Measurements from ENCODE around the gene KMT5C.

KMT5C gene

DNA sequence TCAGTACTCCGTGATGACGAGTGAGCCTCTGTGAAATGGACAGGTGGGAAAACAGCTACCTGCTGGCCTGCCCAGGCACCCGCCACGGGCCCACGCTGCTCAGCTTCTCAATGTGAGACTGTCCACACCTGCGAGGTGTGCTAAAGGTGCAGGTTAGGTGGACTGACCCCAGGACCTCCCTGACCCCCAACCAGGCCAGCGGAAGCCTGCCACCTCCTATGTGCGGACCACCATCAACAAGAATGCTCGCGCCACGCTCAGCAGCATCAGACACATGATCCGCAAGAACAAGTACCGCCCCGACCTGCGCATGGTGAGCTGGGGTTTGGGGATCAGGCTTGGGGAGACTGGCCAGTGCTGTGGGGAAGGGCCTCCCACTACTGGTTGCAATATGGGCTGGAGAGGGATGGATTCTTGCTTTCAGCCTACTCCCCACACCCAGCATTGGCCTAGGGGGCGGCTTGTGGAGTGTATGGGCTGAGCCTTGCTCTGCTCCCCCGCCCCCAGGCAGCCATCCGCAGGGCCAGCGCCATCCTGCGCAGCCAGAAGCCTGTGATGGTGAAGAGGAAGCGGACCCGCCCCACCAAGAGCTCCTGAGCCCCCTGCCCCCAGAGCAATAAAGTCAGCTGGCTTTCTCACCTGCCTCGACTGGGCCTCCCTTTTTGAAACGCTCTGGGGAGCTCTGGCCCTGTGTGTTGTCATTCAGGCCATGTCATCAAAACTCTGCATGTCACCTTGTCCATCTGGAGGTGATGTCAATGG is 48.2 kb downstream of the KMT5C start:
- Histone ChIP-seq H3K9me3 (ENCODE audit: control insufficient read depth, insufficient read depth, low read depth, low read length) (no peaks in the 10 kb centered on the region), H3K36me3 (ENCODE audit: control insufficient read depth in 2 of 2, insufficient read depth in 1 of 2, low read length in 2 of 2) (peaks cover 8 to 59% of the 10 kb centered on the region in 2 experiments), H3K4me1 (ENCODE audit: control insufficient read depth, insufficient read depth, low read length) (peaks cover 30% of the 10 kb centered on the region), H3K27ac (ENCODE audit: extremely low read depth, low read depth, low read length) (peak overlapping the region; percentile 84), H3K4me3 (ENCODE audit: low read depth, low read length) (no peak overlapping the region; the same call in 1 of the 2 replicates)
- CTCF ChIA-PET = interaction anchor here (0.7 to 4.4 kb wide), 5 partner anchors 19 to 247 kb away, joined by 3 to 20 read pairs (median 4); partner anchors contain the start of gene ZNF865
- TF ChIP-seq, protein P1, sequence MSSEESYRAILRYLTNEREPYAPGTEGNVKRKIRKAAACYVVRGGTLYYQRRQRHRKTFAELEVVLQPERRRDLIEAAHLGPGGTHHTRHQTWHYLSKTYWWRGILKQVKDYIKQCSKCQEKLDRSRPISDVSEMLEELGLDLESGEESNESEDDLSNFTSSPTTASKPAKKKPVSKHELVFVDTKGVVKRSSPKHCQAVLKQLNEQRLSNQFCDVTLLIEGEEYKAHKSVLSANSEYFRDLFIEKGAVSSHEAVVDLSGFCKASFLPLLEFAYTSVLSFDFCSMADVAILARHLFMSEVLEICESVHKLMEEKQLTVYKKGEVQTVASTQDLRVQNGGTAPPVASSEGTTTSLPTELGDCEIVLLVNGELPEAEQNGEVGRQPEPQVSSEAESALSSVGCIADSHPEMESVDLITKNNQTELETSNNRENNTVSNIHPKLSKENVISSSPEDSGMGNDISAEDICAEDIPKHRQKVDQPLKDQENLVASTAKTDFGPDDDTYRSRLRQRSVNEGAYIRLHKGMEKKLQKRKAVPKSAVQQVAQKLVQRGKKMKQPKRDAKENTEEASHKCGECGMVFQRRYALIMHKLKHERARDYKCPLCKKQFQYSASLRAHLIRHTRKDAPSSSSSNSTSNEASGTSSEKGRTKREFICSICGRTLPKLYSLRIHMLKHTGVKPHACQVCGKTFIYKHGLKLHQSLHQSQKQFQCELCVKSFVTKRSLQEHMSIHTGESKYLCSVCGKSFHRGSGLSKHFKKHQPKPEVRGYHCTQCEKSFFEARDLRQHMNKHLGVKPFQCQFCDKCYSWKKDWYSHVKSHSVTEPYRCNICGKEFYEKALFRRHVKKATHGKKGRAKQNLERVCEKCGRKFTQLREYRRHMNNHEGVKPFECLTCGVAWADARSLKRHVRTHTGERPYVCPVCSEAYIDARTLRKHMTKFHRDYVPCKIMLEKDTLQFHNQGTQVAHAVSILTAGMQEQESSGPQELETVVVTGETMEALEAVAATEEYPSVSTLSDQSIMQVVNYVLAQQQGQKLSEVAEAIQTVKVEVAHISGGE (tag by site-specific recombination; conservative IDR thresholded peaks at IDR 0.05; ENCODE audit: low read depth) = no peak
- peak; percentile 92; the same call in 1 of the 2 replicates for TF ChIP-seq HOXC10 (CRISPR knock-in tag; IDR thresholded peaks at IDR 0.05)
- POLR2A ChIA-PET = interaction anchor here (1.0 to 7.3 kb wide), 9 partner anchors 12 to 129 kb away, joined by 3 to 78 read pairs (median 6); partner anchors contain the start of genes HSPBP1, IL11, KMT5C and UBE2S

DNA sequence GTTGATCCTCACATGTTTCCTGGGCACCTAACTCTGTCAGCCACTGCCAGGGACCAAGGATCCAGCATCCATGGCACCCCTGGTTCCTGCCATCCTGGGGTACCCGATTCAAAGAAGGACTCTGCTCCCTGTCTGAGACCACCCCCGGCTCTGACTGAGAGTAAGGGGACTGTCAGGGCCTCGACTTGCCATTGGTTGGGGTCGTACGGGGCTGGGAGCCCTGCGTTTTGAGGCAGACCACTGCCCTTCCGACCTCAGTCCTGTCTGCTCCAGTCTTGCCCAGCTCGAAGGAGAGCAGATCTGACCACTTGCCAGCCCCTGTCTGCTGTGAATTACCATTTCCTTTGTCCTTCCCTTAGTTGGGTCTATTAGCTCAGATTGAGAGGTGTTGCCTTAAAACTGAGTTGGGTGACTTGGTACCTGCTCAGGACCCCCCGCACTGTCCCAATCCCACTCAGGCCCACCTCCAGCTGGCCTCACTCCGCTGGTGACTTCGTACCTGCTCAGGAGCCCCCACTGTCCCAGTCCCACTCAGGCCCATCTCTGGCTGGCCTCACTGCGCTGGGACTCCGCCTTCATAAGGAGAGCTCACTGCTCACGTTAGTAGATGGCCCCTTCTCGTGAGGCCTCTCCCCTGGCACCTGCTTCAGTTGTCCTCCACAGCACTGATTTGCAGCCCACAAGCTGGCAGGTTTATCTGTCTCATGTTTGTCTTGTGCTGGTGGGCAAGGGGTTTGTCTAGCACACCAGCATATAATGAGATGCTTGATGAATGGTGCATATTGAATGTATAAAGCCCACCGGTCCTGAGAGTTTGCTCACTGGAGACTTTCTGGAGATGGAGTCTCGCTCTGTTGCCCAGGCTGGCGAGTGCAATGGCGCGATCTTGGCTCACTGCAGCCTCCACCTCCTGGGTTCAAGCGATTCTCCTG is 50.0 kb downstream of the KMT5C start:
- Histone ChIP-seq H3K27ac (ENCODE audit: extremely low read depth, low read depth, low read length) (peak overlapping the region; percentile 34; the same call in 1 of the 2 replicates), H3K36me3 (ENCODE audit: control insufficient read depth in 2 of 2, insufficient read depth in 1 of 2, low read length in 2 of 2) (peaks cover 8 to 59% of the 10 kb centered on the region in 2 experiments), H3K4me3 (ENCODE audit: low read depth, low read length) (no peak overlapping the region), H3K4me1 (ENCODE audit: control insufficient read depth, insufficient read depth, low read length) (peaks cover 29% of the 10 kb centered on the region), H3K9me3 (ENCODE audit: control insufficient read depth, insufficient read depth, low read depth, low read length) (no peaks in the 10 kb centered on the region)
- ChIA-PET POLR2A (interaction anchor here (0.7 to 7.3 kb wide), 11 partner anchors 10 to 130 kb away, joined by 3 to 78 read pairs (median 7); partner anchors contain the start of genes KMT5C, UBE2S and ZNF628), CTCF (interaction anchor here (1.0 to 4.4 kb wide), 6 partner anchors 51 to 248 kb away, joined by 3 to 20 read pairs (median 4); no protein-coding TSS in a partner anchor)
- TF ChIP-seq MEIS1 (CRISPR knock-in tag; IDR thresholded peaks at IDR 0.05; ENCODE audit: borderline replicate concordance) = no peak
- TF ChIP-seq ZNF341 (tag by site-specific recombination; IDR thresholded peaks at IDR 0.05; ENCODE audit: low read depth) = no peak
- no peak for TF ChIP-seq ZNF146 (tag by site-specific recombination; IDR thresholded peaks at IDR 0.05)
- no peak for TF ChIP-seq OSR2 (tag by site-specific recombination; IDR thresholded peaks at IDR 0.05)
- no peak for TF ChIP-seq SCRT2 (tag by site-specific recombination; IDR thresholded peaks at IDR 0.05)
- TF ChIP-seq KLF16 (tag by site-specific recombination; IDR thresholded peaks at IDR 0.05) = no peak
- TF ChIP-seq ZSCAN16 (tag by site-specific recombination; IDR thresholded peaks at IDR 0.05) = no peak

DNA sequence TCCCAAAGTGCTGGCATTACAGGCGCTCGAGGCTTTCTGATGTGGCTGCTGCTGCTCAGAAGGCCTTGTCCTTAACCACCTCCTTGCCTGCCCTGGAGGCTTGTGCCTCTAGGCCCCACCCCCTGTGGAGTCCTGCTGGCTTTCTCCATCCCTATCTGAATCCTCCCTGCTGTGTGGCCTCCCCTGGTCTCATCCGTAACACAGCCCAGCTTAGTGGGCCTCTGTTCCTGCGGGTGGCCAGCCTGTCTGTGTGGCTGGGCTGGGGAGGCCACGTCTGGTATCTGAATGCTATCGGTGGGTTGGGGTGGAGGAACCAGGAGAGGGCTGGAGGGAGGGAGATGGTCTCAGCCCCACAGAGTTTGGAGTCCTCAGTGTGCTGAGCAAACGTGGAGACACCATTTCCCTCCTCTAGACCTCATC is 50.8 kb downstream of the KMT5C start:
- Histone ChIP-seq H3K4me3 (ENCODE audit: low read depth, low read length) (no peak overlapping the region), H3K4me1 (ENCODE audit: control insufficient read depth, insufficient read depth, low read length) (peaks cover 25% of the 10 kb centered on the region), H3K36me3 (ENCODE audit: control insufficient read depth in 2 of 2, insufficient read depth in 1 of 2, low read length in 2 of 2) (peaks cover 8 to 59% of the 10 kb centered on the region in 2 experiments), H3K27ac (ENCODE audit: extremely low read depth, low read depth, low read length) (0 out of 2 replicates have a peak overlapping the region, but pooled peaks have one; percentile 19), H3K9me3 (ENCODE audit: control insufficient read depth, insufficient read depth, low read depth, low read length) (no peaks in the 10 kb centered on the region)
- ChIA-PET CTCF (interaction anchor here (0.6 to 4.4 kb wide), 5 partner anchors 27 to 249 kb away, joined by 3 to 20 read pairs (median 4); no protein-coding TSS in a partner anchor), POLR2A (interaction anchor here (0.7 to 7.3 kb wide), 9 partner anchors 9 to 131 kb away, joined by 3 to 78 read pairs (median 8); partner anchors contain the start of genes KMT5C and UBE2S)
- TF ChIP-seq ZBTB8A (tag by site-specific recombination; IDR thresholded peaks at IDR 0.05) (0 out of 2 replicates have a peak, but pooled peaks have one; percentile 24), ZNF416 (tag by site-specific recombination; IDR thresholded peaks at IDR 0.05) (no peak), GLIS1 (tag by site-specific recombination; IDR thresholded peaks at IDR 0.05) (peak; percentile 99), ZIC2 (tag by site-specific recombination; IDR thresholded peaks at IDR 0.05) (peak; percentile 99), ZNF658 (tag by site-specific recombination; IDR thresholded peaks at IDR 0.05) (no peak), ZBTB17 (tag by site-specific recombination; IDR thresholded peaks at IDR 0.05) (peak; percentile 60; the same call in 1 of the 2 replicates), ZNF600 (tag by site-specific recombination; IDR thresholded peaks at IDR 0.05) (peak; percentile 88), ZNF768 (tag by site-specific recombination; IDR thresholded peaks at IDR 0.05) (peak; percentile 44; the same call in 1 of the 2 replicates), ZNF596 (tag by site-specific recombination; IDR thresholded peaks at IDR 0.05) (no peak), GLIS2 (tag by site-specific recombination; IDR thresholded peaks at IDR 0.05) (peak; percentile 64), SCRT1 (tag by site-specific recombination; IDR thresholded peaks at IDR 0.05; ENCODE audit: borderline replicate concordance) (no peak)
- TF ChIP-seq, protein P2, sequence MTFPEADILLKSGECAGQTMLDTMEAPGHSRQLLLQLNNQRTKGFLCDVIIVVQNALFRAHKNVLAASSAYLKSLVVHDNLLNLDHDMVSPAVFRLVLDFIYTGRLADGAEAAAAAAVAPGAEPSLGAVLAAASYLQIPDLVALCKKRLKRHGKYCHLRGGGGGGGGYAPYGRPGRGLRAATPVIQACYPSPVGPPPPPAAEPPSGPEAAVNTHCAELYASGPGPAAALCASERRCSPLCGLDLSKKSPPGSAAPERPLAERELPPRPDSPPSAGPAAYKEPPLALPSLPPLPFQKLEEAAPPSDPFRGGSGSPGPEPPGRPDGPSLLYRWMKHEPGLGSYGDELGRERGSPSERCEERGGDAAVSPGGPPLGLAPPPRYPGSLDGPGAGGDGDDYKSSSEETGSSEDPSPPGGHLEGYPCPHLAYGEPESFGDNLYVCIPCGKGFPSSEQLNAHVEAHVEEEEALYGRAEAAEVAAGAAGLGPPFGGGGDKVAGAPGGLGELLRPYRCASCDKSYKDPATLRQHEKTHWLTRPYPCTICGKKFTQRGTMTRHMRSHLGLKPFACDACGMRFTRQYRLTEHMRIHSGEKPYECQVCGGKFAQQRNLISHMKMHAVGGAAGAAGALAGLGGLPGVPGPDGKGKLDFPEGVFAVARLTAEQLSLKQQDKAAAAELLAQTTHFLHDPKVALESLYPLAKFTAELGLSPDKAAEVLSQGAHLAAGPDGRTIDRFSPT (tag by site-specific recombination; IDR thresholded peaks at IDR 0.05) = peak; percentile 51
- TF ChIP-seq, protein P3, sequence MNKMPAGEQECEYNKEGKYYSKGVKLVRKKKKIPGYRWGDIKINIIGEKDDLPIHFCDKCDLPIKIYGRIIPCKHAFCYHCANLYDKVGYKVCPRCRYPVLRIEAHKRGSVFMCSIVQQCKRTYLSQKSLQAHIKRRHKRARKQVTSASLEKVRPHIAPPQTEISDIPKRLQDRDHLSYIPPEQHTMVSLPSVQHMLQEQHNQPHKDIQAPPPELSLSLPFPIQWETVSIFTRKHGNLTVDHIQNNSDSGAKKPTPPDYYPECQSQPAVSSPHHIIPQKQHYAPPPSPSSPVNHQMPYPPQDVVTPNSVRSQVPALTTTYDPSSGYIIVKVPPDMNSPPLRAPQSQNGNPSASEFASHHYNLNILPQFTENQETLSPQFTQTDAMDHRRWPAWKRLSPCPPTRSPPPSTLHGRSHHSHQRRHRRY (tag by site-specific recombination; IDR thresholded peaks at IDR 0.05) = no peak
